Panc1 (cell line): ENCODE results near the gene SHOC2. TPM values are rescaled to one million over a fixed set of nuclear protein-coding genes. Genes with fewer than 3 reads are reported as not detected.

Experiments used
- ATAC-seq: fragments of 200-7000 bp; cut with Tn5 transposase; 2 replicates; pipeline ENCODE4 v1.9.1; 2020; ENCODE audit warnings: mild to moderate bottlenecking, moderate library complexity
- BruUV-seq: library from RNA; stranded (reverse); fragments of 400-500 nt; replicated peaks from 2 replicates; lab custom pipeline; 2021; lab: Mats Ljungman, UMichigan
- CTCF ChIA-PET: fragments of 300-600 bp; sonication (Branson Sonifier 250); formaldehyde crosslinking; loops from one replicate; lab custom pipeline; 2022; ENCODE audit warnings: antibody characterized with exemption; lab: Charles Lee
- POLR2A ChIA-PET: fragments of 300-600 bp; sonication (Branson Sonifier 250); formaldehyde crosslinking; loops from one replicate; lab custom pipeline; 2022; ENCODE audit warnings: antibody characterized with exemption; lab: Charles Lee
- DNase-seq: peaks from one replicate; pipeline ENCODE4 v3.0.0-alpha.2; 2010; ENCODE audit warnings: low read depth, low spot score
- H3K27ac ChIP-seq: 2 replicates; pipeline ENCODE4 v1.5.1; 2011; ENCODE audit warnings: mild to moderate bottlenecking, low read length, inconsistent platforms
- H3K27me3 ChIP-seq: fragments of 200-500 bp; sonication (Bioruptor generic); 2 replicates; pipeline ENCODE4 v1.6.0; 2014; ENCODE audit warnings: low read length, inconsistent platforms; ENCODE audit not compliant: control insufficient read depth, insufficient read depth
- H3K36me3 ChIP-seq: fragments of 200-500 bp; sonication (Bioruptor generic); 2 replicates; pipeline ENCODE4 v1.5.1; 2014; ENCODE audit warnings: inconsistent platforms, mild to moderate bottlenecking, low read length, moderate library complexity; ENCODE audit not compliant: control insufficient read depth, insufficient read depth
- H3K4me1 ChIP-seq: 2 replicates; pipeline ENCODE4 v1.5.1; 2011; ENCODE audit warnings: inconsistent platforms, mild to moderate bottlenecking, low read length, moderate library complexity; ENCODE audit not compliant: control insufficient read depth, insufficient read depth
- H3K4me3 ChIP-seq, 2 experiments: 2 replicates each; pipeline ENCODE4 v1.5.1; 2011 to 2012; ENCODE audit warnings: low read depth in 2 of 2, low read length in 2 of 2, mild to moderate bottlenecking in 2 of 2, inconsistent platforms in 1 of 2, moderate library complexity in 1 of 2
- H3K9me3 ChIP-seq: fragments of 200-500 bp; sonication (Bioruptor generic); 2 replicates; pipeline ENCODE4 v1.5.1; 2014; ENCODE audit warnings: low read depth, mild to moderate bottlenecking, inconsistent platforms, low read length, moderate library complexity; ENCODE audit not compliant: control insufficient read depth, insufficient read depth
- POLR2AphosphoS5 ChIP-seq: IDR thresholded peaks from 2 replicates; pipeline ENCODE4 v1.6.1; 2012; ENCODE audit warnings: mild to moderate bottlenecking, low read depth, low read length, moderate library complexity
- SIN3A ChIP-seq: IDR thresholded peaks from 2 replicates; pipeline ENCODE4 v1.6.1; 2012; ENCODE audit warnings: low read depth, mild to moderate bottlenecking, low read length, moderate library complexity, borderline replicate concordance; ENCODE audit not compliant: insufficient read depth
- TCF7L2 ChIP-seq: IDR thresholded peaks from 2 replicates; pipeline ENCODE4 v1.6.1; 2011; ENCODE audit warnings: mild to moderate bottlenecking, low read depth, low read length, inconsistent platforms
- in situ Hi-C: cut with HindIII; loops from 2 replicates; pipeline ENCODE4 v1.10.0; 2016; ENCODE audit warnings: low sequenced_read_pairs, low pct_unique_long_range_greater_than_20kb
- intact Hi-C: fragments of 100-400 bp; cut with micrococcal nuclease; formaldehyde crosslinking; loops from one replicate; pipeline ENCODE4 v1.10.0; 2022; ENCODE audit not compliant: unreplicated experiment
- total RNA-seq: library from RNA; stranded (reverse); gene quantifications from one replicate; pipeline ENCODE4 v1.2.1, GENCODE V29; 2021; ENCODE audit not compliant: unreplicated experiment
- TF ChIP-seq, protein P1 (sequence below), 2 experiments: IDR thresholded peaks; 2 replicates each; pipeline ENCODE4 v1.6.1; 2011 to 2012; ENCODE audit warnings: low read depth in 2 of 2, control low read depth in 1 of 2, low read length in 1 of 2, mild to moderate bottlenecking in 1 of 2, moderate library complexity in 1 of 2; ENCODE audit not compliant: insufficient read depth in 1 of 2
- TF ChIP-seq, protein P2 (sequence below): fragments of 450-650 bp; IDR thresholded peaks from 2 replicates; pipeline ENCODE4 v1.5.1; 2017; ENCODE audit warnings: mild to moderate bottlenecking

SHOC2 gene
- total RNA-seq, 1 experiment from 2014 or later, result 56.6 TPM

DNA sequence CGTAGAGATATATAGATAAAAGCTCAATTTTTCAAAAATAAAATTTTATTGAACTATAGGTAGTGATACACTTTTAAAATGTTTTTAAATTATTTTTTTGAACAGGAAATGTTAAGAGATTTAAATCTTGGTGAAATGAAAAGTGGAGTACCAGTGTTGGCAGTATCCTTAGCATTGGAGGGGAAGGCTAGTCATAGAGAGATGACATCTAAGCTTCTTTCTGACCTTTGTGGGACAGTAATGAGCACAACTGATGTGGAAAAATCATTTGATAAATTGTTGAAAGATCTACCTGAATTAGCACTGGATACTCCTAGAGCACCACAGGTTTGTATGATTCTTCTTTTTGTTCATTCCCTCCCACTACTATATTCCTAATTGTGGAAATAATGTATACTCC lies 31.8 kb upstream of the SHOC2 start:
- no peaks in the 10 kb centered on the region for H3K36me3 ChIP-seq
- intact Hi-C loops, result no loop called here
- TF ChIP-seq SIN3A (no peak), TCF7L2 (no peak), POLR2AphosphoS5 (no peak)
- TF ChIP-seq, protein P1, sequence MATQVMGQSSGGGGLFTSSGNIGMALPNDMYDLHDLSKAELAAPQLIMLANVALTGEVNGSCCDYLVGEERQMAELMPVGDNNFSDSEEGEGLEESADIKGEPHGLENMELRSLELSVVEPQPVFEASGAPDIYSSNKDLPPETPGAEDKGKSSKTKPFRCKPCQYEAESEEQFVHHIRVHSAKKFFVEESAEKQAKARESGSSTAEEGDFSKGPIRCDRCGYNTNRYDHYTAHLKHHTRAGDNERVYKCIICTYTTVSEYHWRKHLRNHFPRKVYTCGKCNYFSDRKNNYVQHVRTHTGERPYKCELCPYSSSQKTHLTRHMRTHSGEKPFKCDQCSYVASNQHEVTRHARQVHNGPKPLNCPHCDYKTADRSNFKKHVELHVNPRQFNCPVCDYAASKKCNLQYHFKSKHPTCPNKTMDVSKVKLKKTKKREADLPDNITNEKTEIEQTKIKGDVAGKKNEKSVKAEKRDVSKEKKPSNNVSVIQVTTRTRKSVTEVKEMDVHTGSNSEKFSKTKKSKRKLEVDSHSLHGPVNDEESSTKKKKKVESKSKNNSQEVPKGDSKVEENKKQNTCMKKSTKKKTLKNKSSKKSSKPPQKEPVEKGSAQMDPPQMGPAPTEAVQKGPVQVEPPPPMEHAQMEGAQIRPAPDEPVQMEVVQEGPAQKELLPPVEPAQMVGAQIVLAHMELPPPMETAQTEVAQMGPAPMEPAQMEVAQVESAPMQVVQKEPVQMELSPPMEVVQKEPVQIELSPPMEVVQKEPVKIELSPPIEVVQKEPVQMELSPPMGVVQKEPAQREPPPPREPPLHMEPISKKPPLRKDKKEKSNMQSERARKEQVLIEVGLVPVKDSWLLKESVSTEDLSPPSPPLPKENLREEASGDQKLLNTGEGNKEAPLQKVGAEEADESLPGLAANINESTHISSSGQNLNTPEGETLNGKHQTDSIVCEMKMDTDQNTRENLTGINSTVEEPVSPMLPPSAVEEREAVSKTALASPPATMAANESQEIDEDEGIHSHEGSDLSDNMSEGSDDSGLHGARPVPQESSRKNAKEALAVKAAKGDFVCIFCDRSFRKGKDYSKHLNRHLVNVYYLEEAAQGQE (IDR thresholded peaks at IDR 0.05; ENCODE audit: insufficient read depth in 1 of 2, low read depth in 2 of 2, low read length in 1 of 2), result no peak
- TF ChIP-seq, protein P2, sequence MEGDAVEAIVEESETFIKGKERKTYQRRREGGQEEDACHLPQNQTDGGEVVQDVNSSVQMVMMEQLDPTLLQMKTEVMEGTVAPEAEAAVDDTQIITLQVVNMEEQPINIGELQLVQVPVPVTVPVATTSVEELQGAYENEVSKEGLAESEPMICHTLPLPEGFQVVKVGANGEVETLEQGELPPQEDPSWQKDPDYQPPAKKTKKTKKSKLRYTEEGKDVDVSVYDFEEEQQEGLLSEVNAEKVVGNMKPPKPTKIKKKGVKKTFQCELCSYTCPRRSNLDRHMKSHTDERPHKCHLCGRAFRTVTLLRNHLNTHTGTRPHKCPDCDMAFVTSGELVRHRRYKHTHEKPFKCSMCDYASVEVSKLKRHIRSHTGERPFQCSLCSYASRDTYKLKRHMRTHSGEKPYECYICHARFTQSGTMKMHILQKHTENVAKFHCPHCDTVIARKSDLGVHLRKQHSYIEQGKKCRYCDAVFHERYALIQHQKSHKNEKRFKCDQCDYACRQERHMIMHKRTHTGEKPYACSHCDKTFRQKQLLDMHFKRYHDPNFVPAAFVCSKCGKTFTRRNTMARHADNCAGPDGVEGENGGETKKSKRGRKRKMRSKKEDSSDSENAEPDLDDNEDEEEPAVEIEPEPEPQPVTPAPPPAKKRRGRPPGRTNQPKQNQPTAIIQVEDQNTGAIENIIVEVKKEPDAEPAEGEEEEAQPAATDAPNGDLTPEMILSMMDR, result no peak
- no peaks in the 10 kb centered on the region for H3K27me3 ChIP-seq
- POLR2A ChIA-PET, result no interaction called here
- H3K27ac ChIP-seq, result no peak overlapping the region
- peaks cover 11% of the 10 kb centered on the region; the same call in 1 of the 2 replicates for H3K4me1 ChIP-seq
- in situ Hi-C loops, result no loop called here
- no peak overlapping the region for H3K4me3 ChIP-seq
- CTCF ChIA-PET, result no interaction called here
- no peaks in the 10 kb centered on the region for H3K9me3 ChIP-seq
- no peak for ATAC-seq
- no TSS peak for BruUV-seq
- no peak for DNase-seq

DNA sequence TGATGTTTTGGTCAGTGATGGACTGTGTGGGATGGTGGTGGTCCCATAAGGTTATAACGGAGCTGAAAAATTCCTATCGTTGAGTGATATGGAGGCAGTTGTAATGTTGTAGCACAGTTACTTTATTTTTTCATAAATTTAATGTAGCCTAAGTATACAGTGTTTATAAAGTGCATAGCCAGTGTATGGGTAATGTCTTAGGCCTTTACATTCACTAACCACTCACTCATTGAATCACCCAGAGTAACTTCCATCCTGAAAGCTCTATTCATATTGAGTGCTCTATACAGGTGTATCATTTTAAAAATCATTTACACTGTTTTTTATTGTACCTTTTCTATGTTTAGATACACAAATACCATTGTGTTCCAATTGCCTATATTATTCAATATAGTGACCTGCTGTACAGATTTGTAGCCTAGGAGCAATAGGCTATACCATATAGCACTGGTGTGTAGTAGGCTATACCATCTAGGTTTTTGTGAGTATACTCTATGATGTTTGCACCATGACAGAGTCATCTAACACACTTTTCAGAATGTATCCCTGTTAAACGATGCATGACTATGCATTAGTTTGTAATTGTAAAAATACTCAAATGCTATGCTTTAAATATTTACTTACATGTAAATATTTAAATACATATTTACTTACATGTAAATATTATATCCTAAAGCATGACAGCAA lies 26.7 kb upstream of the SHOC2 start:
- ATAC-seq, result no peak
- Histone ChIP-seq H3K4me1 (no peaks in the 10 kb centered on the region; the same call in 1 of the 2 replicates), H3K27me3 (no peaks in the 10 kb centered on the region), H3K9me3 (no peaks in the 10 kb centered on the region), H3K4me3 (no peak overlapping the region), H3K36me3 (no peaks in the 10 kb centered on the region), H3K27ac (no peak overlapping the region)
- TF ChIP-seq, protein P2, result no peak
- TF ChIP-seq TCF7L2, result no peak
- TF ChIP-seq SIN3A, result no peak
- TF ChIP-seq, protein P1 (IDR thresholded peaks at IDR 0.05; ENCODE audit: insufficient read depth in 1 of 2, low read depth in 2 of 2, low read length in 1 of 2), result no peak
- TF ChIP-seq POLR2AphosphoS5, result no peak
- no TSS peak for BruUV-seq
- CTCF ChIA-PET, result interaction anchor here (1.2 kb wide), 1 partner anchor 14 kb away, joined by 3 read pairs; no protein-coding TSS in a partner anchor
- in situ Hi-C loops, result no loop called here
- no peak for DNase-seq
- intact Hi-C loops, result loop anchor here (1.0 to 5.0 kb wide), 3 partner anchors 146 to 585 kb away; no protein-coding TSS in a partner anchor
- POLR2A ChIA-PET, result no interaction called here
